HepG2 (cell line): Measurements from ENCODE around the gene ERF. TPM values are rescaled to one million over a fixed set of nuclear protein-coding genes. Genes with fewer than 3 reads are reported as not detected.
A peak's percentile ranks its signal among the peaks of the same experiment; 100 is the strongest.

Experiments
- CENPX ChIP-seq: sonication (generic); formaldehyde crosslinking; IDR thresholded peaks from 2 replicates; pipeline ENCODE4 v1.9.0; 2021; ENCODE audit warnings: mild to moderate bottlenecking, missing genetic modification reagents, moderate library complexity
- DPF2 ChIP-seq: sonication (generic); formaldehyde crosslinking; IDR thresholded peaks from 2 replicates; pipeline ENCODE4 v1.4.0; 2020; ENCODE audit warnings: mild to moderate bottlenecking, low read depth, missing genetic modification reagents, borderline replicate concordance
- HIVEP1 ChIP-seq: sonication (generic); formaldehyde crosslinking; IDR thresholded peaks from 2 replicates; pipeline ENCODE4 v1.4.0; 2020; ENCODE audit warnings: mild to moderate bottlenecking, missing genetic modification reagents
- KDM6A ChIP-seq: IDR thresholded peaks from 2 replicates; pipeline ENCODE4 v1.6.1; 2016; ENCODE audit warnings: low read depth
- MAFF ChIP-seq: IDR thresholded peaks from 2 replicates; pipeline ENCODE4 v1.6.1; 2011; ENCODE audit warnings: low read depth, low read length, improper control_type of control experiment
- MBD4 ChIP-seq: IDR thresholded peaks from 2 replicates; pipeline ENCODE4 v1.6.1; 2012; ENCODE audit warnings: low read length, inconsistent platforms, borderline replicate concordance
- MTA3 ChIP-seq: sonication (generic); formaldehyde crosslinking; IDR thresholded peaks from 2 replicates; pipeline ENCODE4 v1.4.0; 2020; ENCODE audit warnings: missing genetic modification reagents
- PAF1 ChIP-seq: IDR thresholded peaks from 2 replicates; pipeline ENCODE4 v1.6.1; 2016; ENCODE audit warnings: missing genetic modification reagents, missing compliant biosample characterization
- POLR2AphosphoS2 ChIP-seq: IDR thresholded peaks from 2 replicates; pipeline ENCODE4 v1.6.1; 2011; ENCODE audit warnings: low read depth, low read length, improper control_type of control experiment
- REXO4 ChIP-seq: sonication (generic); formaldehyde crosslinking; IDR thresholded peaks from 2 replicates; pipeline ENCODE4 v1.8.0; 2022; ENCODE audit warnings: missing genetic modification reagents, mild to moderate bottlenecking, borderline replicate concordance
- RXRB ChIP-seq: IDR thresholded peaks from 2 replicates; pipeline ENCODE4 v1.6.1; 2016; ENCODE audit warnings: borderline replicate concordance, missing genetic modification reagents, missing compliant biosample characterization
- SAP130 ChIP-seq: IDR thresholded peaks from 2 replicates; pipeline ENCODE4 v1.6.1; 2016; ENCODE audit warnings: low read depth
- SNAPC2 ChIP-seq: sonication (generic); formaldehyde crosslinking; IDR thresholded peaks from 2 replicates; pipeline ENCODE4 v1.8.1; 2022; ENCODE audit warnings: mild to moderate bottlenecking, missing genetic modification reagents
- TGIF2 ChIP-seq: IDR thresholded peaks from 2 replicates; pipeline ENCODE4 v1.6.1; 2016; ENCODE audit warnings: control low read depth, missing compliant biosample characterization
- THYN1 ChIP-seq: sonication (generic); formaldehyde crosslinking; IDR thresholded peaks from 2 replicates; pipeline ENCODE4 v1.8.1; 2023; ENCODE audit warnings: low read depth, mild to moderate bottlenecking, moderate library complexity, missing genetic modification reagents, borderline replicate concordance
- ZBTB1 ChIP-seq: sonication (generic); formaldehyde crosslinking; IDR thresholded peaks from 2 replicates; pipeline ENCODE4 v1.4.0; 2020; ENCODE audit warnings: missing genetic modification reagents, borderline replicate concordance
- ZSCAN30 ChIP-seq: sonication (generic); formaldehyde crosslinking; IDR thresholded peaks from 2 replicates; pipeline ENCODE4 v1.5.0; 2020; ENCODE audit warnings: mild to moderate bottlenecking, missing genetic modification reagents
- polyA plus RNA-seq, 8 experiments: library from polyadenylated mRNA; depleted of rRNA in 3 of 8; stranded (reverse) in 7 of 8; unstranded in 1 of 8; fragments of >200 nt; fragmentation: Illumina TruSeq in 4 of 8; extraction: Trizol in 4 of 8; gene quantifications; 2 replicates each; pipeline versions ENCODE4 v1.2.1 to v1.2.3, GENCODE V29; 2011 to 2016; ENCODE audit warnings: low read depth in 4 of 8, missing spikeins in 1 of 8, mixed read lengths in 1 of 8; ENCODE audit not compliant: insufficient read depth in 1 of 8
- total RNA-seq, 5 experiments: library from RNA; depleted of rRNA; stranded (reverse); fragments of >200 nt; fragmentation: Illumina TruSeq; extraction: Trizol; gene quantifications; 2 replicates each; pipeline ENCODE4 v1.2.3, GENCODE V29; 2016; ENCODE audit warnings: low read depth in 1 of 5
- TF ChIP-seq, protein P1 (sequence below): sonication (generic); formaldehyde crosslinking; IDR thresholded peaks from 2 replicates; pipeline ENCODE4 v1.9.0; 2021; ENCODE audit warnings: missing genetic modification reagents, borderline replicate concordance
- TF ChIP-seq, protein P2 (sequence below): sonication (generic); formaldehyde crosslinking; IDR thresholded peaks from 2 replicates; pipeline ENCODE4 v1.8.0; 2023; ENCODE audit warnings: mild to moderate bottlenecking, missing genetic modification reagents
- TF ChIP-seq, protein P3 (sequence below): sonication (generic); formaldehyde crosslinking; IDR thresholded peaks from 2 replicates; pipeline ENCODE4 v1.5.1; 2020; ENCODE audit warnings: missing genetic modification reagents, mild to moderate bottlenecking, borderline replicate concordance
- TF ChIP-seq, protein P4 (sequence below): IDR thresholded peaks from 2 replicates; pipeline ENCODE4 v1.6.1; 2012; ENCODE audit warnings: inconsistent platforms
- TF ChIP-seq, protein P5 (sequence below): sonication (generic); formaldehyde crosslinking; IDR thresholded peaks from 2 replicates; pipeline ENCODE4 v1.4.0; 2020; ENCODE audit warnings: missing genetic modification reagents

Gene ERF
- total and polyA plus RNA-seq, 2 of the 13 experiments (the other 11 are each of a cell fraction or from before 2014, with no cell fraction given): 67.1 to 69.9 TPM

DNA sequence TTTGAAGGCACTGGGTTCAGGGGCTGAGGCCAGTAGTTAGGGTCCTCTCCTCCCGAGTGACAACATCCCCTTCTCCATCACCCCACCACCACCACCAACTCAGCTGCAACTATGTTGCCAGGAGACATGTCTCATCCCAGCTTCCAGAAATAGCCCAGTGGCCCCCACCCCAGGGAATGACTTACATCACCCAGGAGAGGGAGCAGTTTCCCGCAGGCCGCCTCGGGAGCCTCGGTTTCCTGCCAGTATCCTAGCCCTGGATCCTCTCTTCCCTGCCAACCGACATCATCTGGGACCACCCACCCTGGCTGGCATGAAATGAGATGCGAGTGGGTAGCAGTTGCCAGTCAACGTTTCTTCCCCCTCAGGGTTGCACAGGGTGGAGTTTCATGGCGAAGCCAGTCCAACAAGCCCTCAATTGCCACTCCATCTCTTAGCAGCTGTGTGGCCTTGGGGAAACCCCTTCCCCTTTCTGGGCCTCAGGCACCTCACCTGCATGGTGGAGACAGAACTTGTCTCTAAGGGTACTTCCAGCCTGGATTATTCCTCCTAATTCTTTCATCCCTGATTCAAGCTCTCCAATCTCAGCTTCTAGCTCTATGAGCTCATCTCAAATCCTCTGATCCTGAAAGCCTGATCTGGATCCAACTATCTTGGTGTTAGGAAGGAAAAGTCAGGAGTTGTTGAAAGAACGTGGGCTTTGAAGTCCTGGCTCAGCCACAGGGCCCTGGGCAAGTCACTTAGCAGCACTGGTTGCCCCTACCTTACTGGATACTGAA lies 8.6 kb downstream of the ERF start (continued):
- TF ChIP-seq, protein P1, sequence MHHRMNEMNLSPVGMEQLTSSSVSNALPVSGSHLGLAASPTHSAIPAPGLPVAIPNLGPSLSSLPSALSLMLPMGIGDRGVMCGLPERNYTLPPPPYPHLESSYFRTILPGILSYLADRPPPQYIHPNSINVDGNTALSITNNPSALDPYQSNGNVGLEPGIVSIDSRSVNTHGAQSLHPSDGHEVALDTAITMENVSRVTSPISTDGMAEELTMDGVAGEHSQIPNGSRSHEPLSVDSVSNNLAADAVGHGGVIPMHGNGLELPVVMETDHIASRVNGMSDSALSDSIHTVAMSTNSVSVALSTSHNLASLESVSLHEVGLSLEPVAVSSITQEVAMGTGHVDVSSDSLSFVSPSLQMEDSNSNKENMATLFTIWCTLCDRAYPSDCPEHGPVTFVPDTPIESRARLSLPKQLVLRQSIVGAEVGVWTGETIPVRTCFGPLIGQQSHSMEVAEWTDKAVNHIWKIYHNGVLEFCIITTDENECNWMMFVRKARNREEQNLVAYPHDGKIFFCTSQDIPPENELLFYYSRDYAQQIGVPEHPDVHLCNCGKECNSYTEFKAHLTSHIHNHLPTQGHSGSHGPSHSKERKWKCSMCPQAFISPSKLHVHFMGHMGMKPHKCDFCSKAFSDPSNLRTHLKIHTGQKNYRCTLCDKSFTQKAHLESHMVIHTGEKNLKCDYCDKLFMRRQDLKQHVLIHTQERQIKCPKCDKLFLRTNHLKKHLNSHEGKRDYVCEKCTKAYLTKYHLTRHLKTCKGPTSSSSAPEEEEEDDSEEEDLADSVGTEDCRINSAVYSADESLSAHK (CRISPR knock-in tag): no peak
- TF ChIP-seq CENPX (CRISPR knock-in tag) (no peak), MTA3 (no peak), KDM6A (CRISPR knock-in tag) (no peak), SAP130 (CRISPR knock-in tag) (peak; percentile 47; the same call in 1 of the 2 replicates), ZBTB1 (CRISPR knock-in tag) (no peak), THYN1 (CRISPR knock-in tag) (no peak), MAFF (no peak), TGIF2 (CRISPR knock-in tag) (no peak), HIVEP1 (CRISPR knock-in tag) (peak; percentile 59; the same call in 1 of the 2 replicates), SNAPC2 (no peak), MBD4 (peak; percentile 66; the same call in 1 of the 2 replicates), DPF2 (CRISPR knock-in tag) (no peak), REXO4 (no peak), RXRB (CRISPR knock-in tag) (no peak), ZSCAN30 (CRISPR knock-in tag) (no peak), POLR2AphosphoS2 (0 out of 2 replicates have a peak, but pooled peaks have one; percentile 29), PAF1 (no peak; the same call in 1 of the 2 replicates)
- TF ChIP-seq, protein P2, sequence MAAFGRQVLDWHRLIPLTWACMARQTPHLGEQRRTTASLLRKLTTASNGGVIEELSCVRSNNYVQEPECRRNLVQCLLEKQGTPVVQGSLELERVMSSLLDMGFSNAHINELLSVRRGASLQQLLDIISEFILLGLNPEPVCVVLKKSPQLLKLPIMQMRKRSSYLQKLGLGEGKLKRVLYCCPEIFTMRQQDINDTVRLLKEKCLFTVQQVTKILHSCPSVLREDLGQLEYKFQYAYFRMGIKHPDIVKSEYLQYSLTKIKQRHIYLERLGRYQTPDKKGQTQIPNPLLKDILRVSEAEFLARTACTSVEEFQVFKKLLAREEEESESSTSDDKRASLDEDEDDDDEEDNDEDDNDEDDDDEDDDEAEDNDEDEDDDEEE (CRISPR knock-in tag): no peak
- TF ChIP-seq, protein P3, sequence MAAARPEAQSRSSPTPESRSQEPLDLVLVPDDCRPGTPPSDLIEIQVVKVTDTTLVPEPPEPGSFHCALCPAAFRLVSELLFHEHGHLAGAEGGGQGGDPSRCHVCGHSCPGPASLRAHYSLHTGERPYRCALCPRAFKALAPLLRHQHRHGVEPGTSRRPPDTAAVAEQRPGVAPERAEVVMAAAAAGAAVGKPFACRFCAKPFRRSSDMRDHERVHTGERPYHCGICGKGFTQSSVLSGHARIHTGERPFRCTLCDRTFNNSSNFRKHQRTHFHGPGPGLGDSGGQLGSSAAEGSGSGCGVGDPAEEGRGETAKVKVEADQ (CRISPR knock-in tag): no peak
- TF ChIP-seq, protein P4, sequence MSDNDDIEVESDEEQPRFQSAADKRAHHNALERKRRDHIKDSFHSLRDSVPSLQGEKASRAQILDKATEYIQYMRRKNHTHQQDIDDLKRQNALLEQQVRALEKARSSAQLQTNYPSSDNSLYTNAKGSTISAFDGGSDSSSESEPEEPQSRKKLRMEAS: 0 out of 2 replicates have a peak, but pooled peaks have one; percentile 5
- TF ChIP-seq, protein P5, sequence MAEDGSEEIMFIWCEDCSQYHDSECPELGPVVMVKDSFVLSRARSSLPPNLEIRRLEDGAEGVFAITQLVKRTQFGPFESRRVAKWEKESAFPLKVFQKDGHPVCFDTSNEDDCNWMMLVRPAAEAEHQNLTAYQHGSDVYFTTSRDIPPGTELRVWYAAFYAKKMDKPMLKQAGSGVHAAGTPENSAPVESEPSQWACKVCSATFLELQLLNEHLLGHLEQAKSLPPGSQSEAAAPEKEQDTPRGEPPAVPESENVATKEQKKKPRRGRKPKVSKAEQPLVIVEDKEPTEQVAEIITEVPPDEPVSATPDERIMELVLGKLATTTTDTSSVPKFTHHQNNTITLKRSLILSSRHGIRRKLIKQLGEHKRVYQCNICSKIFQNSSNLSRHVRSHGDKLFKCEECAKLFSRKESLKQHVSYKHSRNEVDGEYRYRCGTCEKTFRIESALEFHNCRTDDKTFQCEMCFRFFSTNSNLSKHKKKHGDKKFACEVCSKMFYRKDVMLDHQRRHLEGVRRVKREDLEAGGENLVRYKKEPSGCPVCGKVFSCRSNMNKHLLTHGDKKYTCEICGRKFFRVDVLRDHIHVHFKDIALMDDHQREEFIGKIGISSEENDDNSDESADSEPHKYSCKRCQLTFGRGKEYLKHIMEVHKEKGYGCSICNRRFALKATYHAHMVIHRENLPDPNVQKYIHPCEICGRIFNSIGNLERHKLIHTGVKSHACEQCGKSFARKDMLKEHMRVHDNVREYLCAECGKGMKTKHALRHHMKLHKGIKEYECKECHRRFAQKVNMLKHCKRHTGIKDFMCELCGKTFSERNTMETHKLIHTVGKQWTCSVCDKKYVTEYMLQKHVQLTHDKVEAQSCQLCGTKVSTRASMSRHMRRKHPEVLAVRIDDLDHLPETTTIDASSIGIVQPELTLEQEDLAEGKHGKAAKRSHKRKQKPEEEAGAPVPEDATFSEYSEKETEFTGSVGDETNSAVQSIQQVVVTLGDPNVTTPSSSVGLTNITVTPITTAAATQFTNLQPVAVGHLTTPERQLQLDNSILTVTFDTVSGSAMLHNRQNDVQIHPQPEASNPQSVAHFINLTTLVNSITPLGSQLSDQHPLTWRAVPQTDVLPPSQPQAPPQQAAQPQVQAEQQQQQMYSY: no peak
